Upper lobe of right lung (tissue), 1 donor: ENCODE results near the gene MAPKAP1. TPM values are rescaled to one million over a fixed set of nuclear protein-coding genes. Genes with fewer than 3 reads are reported as not detected.

Source experiments
- ATAC-seq: fragments of 200-7000 bp; cut with Tn5 transposase; one replicate; pipeline ENCODE4 v1.9.1; 2020; ENCODE audit warnings: mild to moderate bottlenecking, moderate library complexity
- DNase-seq: peaks from one replicate; pipeline ENCODE4 v3.0.0-alpha.2; 2020
- H3K27ac ChIP-seq: fragments of 200-600 bp; one replicate; pipeline ENCODE4 v1.8.0; 2022
- H3K27me3 ChIP-seq: fragments of 200-600 bp; one replicate; pipeline ENCODE4 v1.8.0; 2022; ENCODE audit warnings: mild to moderate bottlenecking
- H3K36me3 ChIP-seq: fragments of 200-600 bp; one replicate; pipeline ENCODE4 v1.8.0; 2022
- H3K4me1 ChIP-seq: fragments of 200-600 bp; one replicate; pipeline ENCODE4 v1.8.0; 2022
- H3K4me3 ChIP-seq: fragments of 200-600 bp; one replicate; pipeline ENCODE4 v1.8.0; 2022; ENCODE audit warnings: mild to moderate bottlenecking
- H3K9me3 ChIP-seq: fragments of 200-600 bp; one replicate; pipeline ENCODE4 v1.8.0; 2022
- CTCF ChIP-seq: fragments of 200-600 bp; IDR thresholded peaks from one replicate; pipeline ENCODE4 v1.8.0; 2022; ENCODE audit warnings: antibody characterized with exemption
- intact Hi-C: fragments of 100-400 bp; cut with DNase I; formaldehyde crosslinking; loops from one replicate; pipeline ENCODE4 v1.11.0; 2022
- total RNA-seq: library from RNA; stranded (reverse); fragmentation: NEBNext Ultra II Directional; extraction: Animal tissue kit (Norgen Biotek cat#: 25700); gene quantifications from one replicate; pipeline ENCODE4 v1.2.1, GENCODE V29; 2021
- donor health status: DM: no; HTN: yes; CAD: no; lungs with severe emphysema.

MAPKAP1 gene
- total RNA-seq, 1 donor from 2014 or later = 76.8 TPM

DNA sequence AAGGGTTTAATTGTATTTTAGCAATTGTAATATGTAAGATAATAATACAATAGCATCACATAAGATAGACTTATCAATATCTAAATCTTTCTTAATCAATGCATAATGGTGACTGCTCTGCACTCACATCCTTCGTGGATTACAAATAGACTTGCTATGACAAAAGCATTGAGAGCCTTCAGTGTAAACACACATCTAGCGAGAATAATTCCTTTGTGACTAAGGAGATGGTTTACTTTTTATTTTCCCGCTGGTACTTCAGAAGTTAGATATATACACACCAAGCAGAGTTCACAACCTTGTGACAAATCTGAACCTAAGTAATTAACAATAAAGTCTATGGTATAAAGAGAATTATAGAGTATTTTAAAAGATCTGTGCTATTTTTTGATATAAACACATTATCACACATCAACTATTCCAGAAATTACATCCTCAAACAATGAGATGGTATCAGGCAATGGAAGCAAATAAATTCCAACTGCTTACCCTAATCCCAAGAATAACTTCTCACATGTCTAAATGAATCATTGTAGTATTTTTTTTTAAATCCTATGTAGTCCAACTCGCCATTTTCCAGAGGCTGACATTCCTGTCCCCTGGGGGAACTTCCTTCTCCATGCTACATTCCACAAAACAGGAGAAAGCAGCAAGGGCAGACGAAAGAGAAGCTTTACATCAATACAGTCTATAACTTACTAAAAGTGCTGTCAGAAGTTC lies 51.2 kb downstream of the MAPKAP1 start:
- Histone ChIP-seq H3K4me3 (no peak overlapping the region), H3K4me1 (peaks cover 3% of the 10 kb centered on the region), H3K36me3 (peaks cover 18% of the 10 kb centered on the region), H3K9me3 (no peaks in the 10 kb centered on the region), H3K27me3 (no peaks in the 10 kb centered on the region), H3K27ac (no peak overlapping the region)
- DNase-seq = no peak
- no peak for ATAC-seq
- intact Hi-C loops = no loop called here
- no peak for TF ChIP-seq CTCF

GRCh38 chr9:125655066-125655633 lies 51.9 kb downstream of the MAPKAP1 start:
- no peak for TF ChIP-seq CTCF
- DNase-seq (no peak), ATAC-seq (no peak)
- intact Hi-C loops = no loop called here
- Histone ChIP-seq H3K36me3 (peaks cover 18% of the 10 kb centered on the region), H3K9me3 (no peaks in the 10 kb centered on the region), H3K4me3 (no peak overlapping the region), H3K27ac (no peak overlapping the region), H3K4me1 (peaks cover 3% of the 10 kb centered on the region), H3K27me3 (no peaks in the 10 kb centered on the region)

GRCh38 chr9:125654121-125654520 lies 52.9 kb downstream of the MAPKAP1 start:
- H3K27ac ChIP-seq = no peak overlapping the region
- H3K36me3 ChIP-seq = peaks cover 18% of the 10 kb centered on the region
- no peak overlapping the region for H3K4me3 ChIP-seq
- H3K9me3 ChIP-seq = no peaks in the 10 kb centered on the region
- no peak for TF ChIP-seq CTCF
- peaks cover 3% of the 10 kb centered on the region for H3K4me1 ChIP-seq
- DNase-seq = no peak
- intact Hi-C loops = no loop called here
- no peak for ATAC-seq
- no peaks in the 10 kb centered on the region for H3K27me3 ChIP-seq

DNA sequence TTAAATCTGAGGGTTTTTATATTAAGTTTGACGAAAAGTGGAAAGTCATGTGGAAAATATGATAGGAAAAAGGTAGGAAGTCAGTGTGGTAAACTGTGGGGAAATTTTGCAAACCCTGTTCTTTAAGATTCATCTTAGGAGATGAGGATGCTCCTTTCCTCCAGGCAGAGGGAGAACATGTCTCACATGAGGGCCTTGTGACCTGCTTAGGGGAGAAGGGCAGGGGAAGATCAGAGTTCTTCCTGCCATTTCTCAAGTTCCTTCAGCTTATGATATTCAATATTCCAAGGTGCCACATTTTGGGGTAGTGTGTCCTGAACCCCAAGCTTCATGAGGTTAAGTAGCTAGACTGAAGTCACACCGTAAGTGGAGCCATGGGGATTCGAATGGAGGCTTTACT lies 53.7 kb downstream of the MAPKAP1 start:
- no peak for TF ChIP-seq CTCF
- intact Hi-C loops = no loop called here
- no peaks in the 10 kb centered on the region for H3K27me3 ChIP-seq
- H3K27ac ChIP-seq = no peak overlapping the region
- DNase-seq (no peak), ATAC-seq (no peak)
- peaks cover 3% of the 10 kb centered on the region for H3K4me1 ChIP-seq
- H3K9me3 ChIP-seq = no peaks in the 10 kb centered on the region
- H3K4me3 ChIP-seq = no peak overlapping the region
- H3K36me3 ChIP-seq = peaks cover 18% of the 10 kb centered on the region

GRCh38 chr9:125652759-125653158 lies 54.2 kb downstream of the MAPKAP1 start:
- no peak for DNase-seq
- Histone ChIP-seq H3K27ac (no peak overlapping the region), H3K27me3 (no peaks in the 10 kb centered on the region), H3K9me3 (no peaks in the 10 kb centered on the region), H3K4me3 (no peak overlapping the region), H3K36me3 (peaks cover 16% of the 10 kb centered on the region), H3K4me1 (peaks cover 3% of the 10 kb centered on the region)
- peak; percentile 17 for ATAC-seq
- intact Hi-C loops = no loop called here
- no peak for TF ChIP-seq CTCF
